GM21367 (cell line): ENCODE data around the gene TPRKB.
"Not testable (repeated sequence)": the region's sequence is repeated elsewhere in the genome, so short reads cannot be mapped to it uniquely, and the experiment has no call there.

Source experiments
- ATAC-seq: cut with Tn5 transposase; IDR thresholded peaks from one replicate; pipeline ENCODE4 v1.9.1; 2021; ENCODE audit not compliant: unreplicated experiment

Gene TPRKB

DNA sequence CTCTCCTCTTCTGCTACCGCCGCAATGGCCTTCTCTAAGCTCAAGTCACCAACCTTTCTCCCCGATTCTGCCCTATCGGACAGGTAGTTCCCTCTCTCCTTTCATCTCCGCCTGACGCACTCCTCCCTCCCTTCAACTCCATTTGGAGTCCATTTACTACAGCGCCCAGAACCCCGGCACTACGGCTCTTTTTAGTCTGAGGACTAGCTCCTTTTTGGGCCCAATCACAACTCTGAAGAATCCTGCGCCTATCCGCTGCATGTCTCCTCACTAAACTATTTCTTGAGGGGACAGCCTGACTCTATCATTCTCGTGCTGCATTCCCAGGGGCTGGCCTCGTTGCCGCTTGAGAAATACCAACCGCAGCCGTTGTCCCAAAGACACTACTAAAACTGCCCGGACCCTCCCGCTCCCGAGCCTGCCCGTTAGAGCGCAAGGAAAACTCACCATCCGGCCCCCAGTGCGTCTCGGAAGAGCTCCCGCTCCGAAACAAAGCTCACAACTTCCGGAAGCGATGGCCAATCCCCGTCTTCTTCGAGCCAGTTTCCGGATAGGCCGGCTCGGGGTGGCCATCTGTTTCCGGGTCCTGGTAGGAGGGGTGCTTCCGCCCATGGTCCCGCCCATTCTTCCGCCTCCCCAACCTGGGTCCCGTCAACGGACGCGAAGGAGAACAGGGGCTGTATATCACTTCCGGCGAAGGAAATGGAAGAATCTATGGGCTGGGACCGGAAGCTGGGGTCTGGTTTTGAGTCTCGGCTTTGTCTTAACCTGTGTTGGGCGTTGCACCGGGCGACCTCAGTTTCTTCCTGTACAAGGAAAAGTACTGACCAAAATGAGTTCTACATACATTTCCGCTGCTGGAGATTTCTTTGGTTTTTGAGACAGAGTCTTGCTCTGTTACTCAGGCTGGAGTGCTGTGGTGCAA lies at the start of gene TPRKB:
TPRKB (minus strand) TSS at position 491 of the 925 bp plus-strand sequence. CDS start 2,776 bp downstream, outside the sequence.
- peak; percentile 95 for ATAC-seq

DNA sequence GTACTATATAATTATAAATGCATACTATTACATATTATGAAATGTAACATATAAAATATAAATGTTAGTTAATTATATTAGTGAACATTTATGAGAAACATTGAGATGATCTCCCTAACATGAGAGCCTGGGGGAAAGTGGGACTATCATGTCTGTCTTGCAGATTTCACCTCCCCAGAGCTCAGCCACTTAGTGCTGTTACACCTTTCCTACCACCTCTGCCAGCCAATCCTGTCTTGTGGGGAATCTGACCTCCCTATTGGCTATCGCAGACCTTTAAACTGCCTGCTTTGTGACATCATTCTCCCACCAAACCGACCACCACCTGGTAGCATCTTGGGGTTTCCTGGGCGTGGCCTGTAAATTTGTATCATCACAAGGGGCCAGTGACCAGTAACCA lies 46.7 kb upstream of the TPRKB start, which contains the start of gene C2orf78:
C2orf78 (plus strand) TSS at position 301 of the 400 bp plus-strand sequence. CDS start 127 bp downstream, outside the sequence.
- ATAC-seq: not testable (repeated sequence)

DNA sequence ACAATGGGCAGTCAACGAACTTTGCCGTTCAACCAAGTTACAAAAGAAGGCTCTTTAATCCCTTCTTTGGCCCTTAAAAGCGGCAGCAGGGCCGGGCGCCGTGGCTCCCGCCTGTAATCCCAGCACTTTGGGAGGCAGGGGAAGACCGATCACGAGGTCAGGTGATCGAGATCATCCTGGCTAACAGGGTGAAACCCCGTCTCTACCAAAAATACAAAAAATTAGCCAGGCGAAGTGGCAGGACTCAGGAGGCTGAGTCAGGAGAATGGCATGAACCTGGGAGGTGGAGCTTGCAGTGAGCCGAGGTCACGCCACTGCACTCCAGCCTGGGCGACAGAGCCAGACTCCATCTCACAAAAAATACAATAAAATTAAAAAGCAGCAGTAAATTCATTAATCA lies 46.3 kb upstream of the TPRKB start:
- ATAC-seq: not testable (repeated sequence)

DNA sequence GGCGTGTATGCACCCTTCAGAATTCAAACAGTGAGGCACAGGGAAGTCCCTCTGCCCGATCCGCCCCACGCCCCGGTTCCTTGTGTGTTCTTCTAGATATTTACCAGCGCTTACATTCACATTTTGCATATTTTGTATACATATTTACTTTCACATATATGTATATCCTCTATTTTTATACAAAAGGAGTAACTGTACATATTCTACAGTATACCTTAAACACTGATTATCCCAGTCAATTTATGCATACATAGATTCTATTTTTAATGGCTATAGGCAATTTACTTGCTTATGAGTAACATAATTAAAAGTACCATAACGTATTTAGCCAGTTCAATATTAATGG lies 43.1 kb upstream of the TPRKB start:
- ATAC-seq: no peak

DNA sequence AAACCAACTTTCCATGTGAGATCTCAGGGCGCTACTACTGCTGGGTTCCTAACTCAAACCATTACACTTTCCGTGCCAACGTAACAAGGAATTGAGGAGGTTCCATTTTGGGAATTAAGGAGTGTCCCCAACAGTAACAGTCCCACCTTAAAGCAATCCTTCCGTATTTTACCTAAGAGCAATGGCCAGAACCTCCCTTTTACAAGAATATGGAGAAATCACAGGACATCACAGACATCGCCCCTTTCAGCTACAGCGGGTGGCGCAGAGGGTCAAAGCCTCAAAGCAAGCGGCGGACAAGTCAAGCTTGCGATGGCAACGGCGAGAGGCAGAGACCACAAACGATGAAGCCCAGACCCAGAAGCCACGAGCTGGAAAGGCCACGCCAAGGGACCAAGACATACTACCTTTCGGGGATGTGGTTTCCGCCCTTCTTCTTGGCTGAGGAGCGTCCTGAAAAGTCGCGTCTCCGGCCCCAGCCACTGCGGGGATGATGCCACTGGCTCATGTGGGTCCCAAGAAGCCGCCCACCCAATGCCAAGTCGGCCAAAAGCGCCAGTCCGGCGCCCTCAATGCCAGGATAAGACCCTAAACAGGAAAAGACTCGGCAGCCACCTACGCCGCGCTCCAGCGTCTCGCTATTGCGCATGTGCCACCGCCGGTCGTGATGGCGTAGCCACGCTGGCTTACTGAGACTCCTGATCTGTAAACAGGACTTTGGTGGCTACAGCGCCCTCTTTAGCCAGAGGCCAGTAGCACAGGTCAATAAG lies 42.5 kb upstream of the TPRKB start, which contains the start of gene DUSP11:
DUSP11 (minus strand) TSS at position 637 of the 770 bp plus-strand sequence; CDS start at position 508, 129 bp downstream.
- peak; percentile 97 for ATAC-seq

DNA sequence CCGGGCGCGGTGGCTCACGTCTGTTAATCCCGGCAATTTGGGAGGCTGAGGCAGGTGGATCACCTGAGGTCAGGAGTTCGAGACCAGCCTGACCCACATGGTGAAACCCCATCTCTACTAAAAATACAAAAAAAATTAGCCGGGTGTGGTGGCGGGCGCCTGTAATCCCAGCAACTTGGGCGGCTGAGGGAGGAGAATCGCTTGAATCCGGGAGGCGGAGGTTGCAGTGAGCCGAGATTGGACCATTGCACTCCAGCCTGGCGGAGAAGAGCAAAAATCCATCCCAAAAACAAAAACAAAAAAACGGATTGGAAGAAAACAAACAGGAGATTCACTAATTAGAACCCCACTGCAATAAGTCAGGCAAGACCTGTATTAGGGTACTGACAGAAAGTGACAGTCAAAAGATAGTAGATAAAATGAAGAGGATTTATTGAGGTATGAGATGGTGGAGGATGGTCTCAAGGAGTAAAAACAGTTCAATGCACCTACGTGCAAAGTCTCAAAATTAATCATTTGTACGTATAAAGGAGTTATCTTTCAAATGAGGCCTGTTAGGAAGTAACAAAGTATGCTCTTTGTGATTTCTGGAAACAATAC lies 41.8 kb upstream of the TPRKB start:
- not testable (repeated sequence) for ATAC-seq

DNA sequence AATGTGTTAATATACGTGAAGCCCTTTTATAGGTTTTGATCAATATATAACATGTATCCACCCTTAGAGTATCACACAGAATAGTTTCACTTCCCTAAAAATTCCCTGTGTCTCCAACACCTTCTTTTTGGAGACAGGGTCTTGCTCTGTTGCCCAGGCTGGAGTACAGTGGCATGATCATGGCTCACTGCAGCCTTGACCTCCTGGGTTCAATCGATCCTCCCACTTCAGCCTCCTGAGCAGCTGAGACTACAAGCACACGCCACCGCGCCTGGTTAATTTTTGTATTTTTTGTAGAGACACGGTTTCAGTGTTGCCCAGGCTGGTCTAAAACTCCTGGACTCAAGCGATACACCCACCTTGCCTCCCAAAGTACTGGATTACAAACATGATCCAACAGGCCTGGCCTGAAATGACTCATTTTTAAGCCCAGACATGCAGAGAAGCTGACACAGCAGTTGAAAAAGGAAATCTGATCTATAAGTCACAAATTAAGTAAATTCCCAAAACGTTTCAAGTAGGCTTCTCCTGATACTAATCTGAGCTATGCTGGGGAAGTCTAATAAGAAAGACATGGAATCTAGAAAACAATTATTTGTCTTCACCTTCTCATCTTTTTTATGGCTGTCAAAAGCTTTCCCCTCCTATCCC lies 39.8 kb upstream of the TPRKB start:
- ATAC-seq: no peak

DNA sequence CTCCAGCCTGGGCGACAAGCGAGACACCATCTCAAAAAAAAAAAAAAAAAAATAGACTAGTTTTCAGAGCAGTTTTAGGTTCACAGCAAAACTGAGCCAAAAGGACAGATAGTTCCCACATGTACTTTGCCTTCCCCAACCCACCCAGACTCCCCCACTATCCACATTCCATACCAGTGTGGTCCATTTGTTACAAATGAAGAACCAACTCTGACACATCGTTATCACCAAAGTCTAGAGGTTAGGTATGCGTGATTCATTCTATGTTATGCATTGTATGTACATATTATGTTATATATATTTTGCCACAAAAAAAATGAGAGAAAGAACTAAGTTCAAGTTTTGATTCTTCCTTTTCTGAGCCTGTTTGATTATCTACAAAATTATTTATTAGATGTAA lies 39.2 kb upstream of the TPRKB start:
- no peak for ATAC-seq

DNA sequence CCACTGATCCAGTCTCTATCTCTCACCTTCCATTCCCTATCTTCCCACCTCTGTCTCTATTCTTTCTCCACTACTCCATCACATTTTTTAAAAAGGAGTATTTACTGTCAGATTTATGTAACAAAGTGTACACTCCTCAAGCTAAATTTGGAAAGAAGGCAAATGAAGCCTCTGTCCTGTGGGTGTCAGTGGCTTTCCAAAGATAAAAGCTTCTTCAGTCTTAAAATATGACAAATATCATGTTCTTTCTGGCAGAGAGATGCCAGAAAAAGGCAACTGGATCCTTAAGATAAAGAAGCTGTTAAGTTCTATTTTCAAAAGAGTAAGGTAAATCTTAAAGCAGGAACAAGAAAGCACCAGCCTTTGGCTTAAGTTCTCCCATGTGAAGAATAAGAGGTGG lies 35.7 kb upstream of the TPRKB start:
- no peak for ATAC-seq

DNA sequence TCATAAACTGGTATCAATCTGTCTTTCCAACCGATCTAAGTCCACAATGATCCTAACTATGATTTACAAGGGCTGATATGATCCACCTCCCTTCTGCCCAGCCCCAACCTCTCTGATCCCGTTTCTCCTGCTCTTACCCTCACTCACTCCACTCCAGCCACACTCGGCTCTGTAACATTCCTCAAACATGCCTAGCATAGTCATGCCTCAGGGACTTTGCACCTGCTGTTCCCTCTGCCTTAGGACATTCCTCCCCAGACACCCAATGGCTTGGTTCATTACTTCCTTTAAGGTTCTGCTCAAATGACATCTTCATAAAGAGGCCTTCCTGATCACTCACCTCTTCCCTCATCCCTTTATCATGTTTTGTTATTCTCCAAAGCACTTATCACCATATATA lies 33.6 kb upstream of the TPRKB start:
- ATAC-seq: no peak

DNA sequence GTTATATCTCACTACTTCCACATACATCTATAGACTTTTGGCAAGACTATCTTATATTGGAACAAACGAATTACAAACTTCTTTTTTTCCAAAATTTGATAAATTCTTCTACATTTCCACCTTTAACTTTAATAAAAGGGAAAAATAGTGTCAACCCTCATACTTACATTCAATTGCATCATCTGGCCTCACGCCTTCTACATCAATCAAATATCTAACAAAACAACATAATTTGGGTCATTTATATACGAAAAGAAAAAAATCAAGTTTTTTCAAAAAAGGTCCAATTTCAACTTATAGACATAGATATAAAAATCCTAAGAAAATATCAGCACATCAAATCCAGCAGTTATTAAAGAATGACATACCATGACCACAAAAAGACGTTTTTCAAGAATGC lies 29.8 kb upstream of the TPRKB start:
- no peak for ATAC-seq

DNA sequence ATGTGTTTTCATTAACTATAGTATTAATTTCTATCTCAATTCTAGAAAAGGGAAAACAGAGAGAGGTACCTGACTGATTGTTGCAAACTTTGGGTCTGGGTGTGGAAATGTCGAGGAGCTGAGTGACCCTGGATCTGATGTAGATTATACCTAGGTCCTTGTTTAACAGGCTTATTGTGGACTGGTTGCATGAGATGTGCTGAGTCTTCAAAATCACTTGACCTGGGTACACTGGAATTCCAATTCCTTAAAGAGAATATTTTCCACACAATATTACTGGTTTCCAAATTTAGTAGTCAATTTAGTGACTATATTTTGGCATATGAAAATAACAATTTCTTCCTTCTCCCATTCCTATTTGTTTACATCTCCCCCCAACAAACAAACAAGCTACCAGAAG lies 29.2 kb upstream of the TPRKB start:
- no peak for ATAC-seq

DNA sequence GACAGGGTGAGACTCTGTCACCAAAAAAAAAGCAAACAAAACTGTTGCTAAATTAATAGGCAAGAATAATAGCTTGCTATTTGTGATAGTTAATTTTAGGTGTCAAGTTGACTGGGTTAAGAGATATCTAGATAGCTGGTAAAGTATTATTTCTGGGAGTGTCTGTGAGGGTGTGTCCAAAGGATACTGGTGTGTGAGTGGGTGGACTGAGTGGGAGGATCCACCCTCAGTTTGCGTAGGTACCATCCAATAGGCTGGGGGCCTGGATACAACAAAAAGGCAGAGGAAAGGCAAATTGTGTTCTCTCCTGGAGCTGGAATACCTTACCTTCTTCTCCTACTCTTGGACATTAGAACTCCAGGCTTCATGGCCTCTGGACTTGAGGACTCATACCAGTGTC lies 27.8 kb upstream of the TPRKB start:
- ATAC-seq: no peak

DNA sequence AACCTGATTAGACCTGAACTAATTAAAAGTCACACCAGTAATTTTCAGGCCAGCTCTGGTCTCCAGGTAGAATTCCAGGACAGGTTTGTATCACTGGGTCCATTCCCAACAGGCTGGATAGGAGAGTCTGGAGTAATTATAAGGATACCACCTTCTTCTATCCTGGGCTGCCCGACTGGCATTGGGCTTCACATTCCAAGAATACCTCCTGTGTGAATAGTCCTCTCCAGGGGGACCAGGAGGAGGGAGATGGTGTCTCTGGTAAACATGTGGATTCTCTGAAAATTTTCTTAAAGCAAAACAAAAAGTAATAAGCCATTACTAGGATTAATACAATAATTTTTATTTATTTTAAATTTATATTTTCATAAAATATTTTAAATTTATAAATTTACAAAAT lies 25.4 kb upstream of the TPRKB start:
- ATAC-seq: no peak

DNA sequence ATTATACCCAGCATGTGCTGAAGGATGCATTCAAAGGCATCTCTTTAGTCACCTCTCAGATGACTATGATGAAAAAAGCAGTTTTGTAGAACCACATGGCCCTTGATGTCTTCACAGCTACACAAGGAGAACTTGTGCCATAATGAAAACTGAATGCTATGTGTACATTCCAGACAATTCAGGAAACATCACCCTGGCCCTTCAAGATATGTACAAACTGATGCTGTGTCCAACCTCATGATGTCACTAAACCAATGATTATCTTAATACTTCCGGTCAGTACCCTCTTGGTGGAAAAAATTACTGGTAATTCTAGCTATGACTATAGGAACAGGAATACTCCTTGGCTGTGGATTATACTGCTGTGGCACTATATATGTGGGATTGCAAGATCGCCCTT lies 22.8 kb upstream of the TPRKB start:
- no peak for ATAC-seq

DNA sequence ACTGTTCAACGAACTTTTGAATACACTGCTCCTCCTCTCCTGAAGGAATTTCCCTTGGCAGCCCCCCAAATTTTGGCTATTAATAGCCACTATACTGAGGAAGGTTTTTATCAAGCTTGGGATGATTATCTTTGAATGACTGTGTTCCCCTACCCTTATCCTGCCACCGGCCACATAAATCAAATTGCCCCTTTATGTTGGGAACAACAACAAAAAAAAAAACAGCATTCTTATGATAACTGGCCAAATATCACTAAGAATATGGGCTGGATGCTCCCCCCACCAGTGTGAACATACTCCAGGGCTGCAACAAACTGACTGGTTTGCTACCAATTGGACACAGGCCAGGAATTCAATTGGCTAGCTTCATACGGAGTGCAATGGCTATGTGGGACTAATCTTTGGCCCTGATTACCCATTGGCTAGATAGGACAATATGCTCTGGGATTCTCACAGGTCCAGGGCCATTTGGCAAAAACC lies 22.2 kb upstream of the TPRKB start:
- ATAC-seq: no peak

DNA sequence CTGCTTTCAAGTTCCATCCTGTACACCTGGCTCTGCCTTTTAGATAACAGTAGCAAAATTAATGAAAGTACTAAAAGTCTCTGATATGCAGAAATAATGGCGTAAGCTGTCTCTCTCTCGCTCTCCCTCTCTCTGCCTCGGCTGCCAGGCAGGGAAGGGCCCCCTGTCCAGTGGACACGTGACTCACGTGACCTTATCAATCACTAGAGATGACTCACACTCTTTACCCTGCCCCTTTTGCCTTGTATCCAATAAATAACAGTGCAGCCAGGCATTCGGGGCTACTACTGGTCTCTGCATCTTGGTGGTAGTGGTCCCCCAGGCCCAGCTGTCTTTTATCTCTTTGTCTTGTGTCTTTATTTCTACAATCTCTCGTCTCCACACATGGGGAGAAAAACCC lies 17.2 kb upstream of the TPRKB start:
- ATAC-seq: not testable (repeated sequence)

DNA sequence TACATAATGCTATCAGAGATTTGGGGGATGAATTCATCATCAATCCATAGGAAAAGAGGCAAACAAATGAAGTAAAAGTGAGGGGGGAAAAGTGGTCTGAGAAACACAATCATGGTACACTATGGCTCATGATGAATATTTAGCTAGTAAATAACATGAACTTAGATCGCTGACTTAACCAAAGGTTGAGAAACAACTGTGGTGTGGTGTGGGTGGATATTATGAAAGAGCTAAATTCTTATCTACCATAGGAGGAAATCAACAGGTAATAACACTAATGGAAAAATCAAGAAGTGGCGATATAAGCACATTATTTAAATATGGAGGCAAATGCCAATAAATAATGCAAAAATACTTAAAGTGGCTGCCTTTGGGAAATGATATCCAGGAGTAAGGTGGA lies 12.2 kb upstream of the TPRKB start:
- ATAC-seq: no peak

DNA sequence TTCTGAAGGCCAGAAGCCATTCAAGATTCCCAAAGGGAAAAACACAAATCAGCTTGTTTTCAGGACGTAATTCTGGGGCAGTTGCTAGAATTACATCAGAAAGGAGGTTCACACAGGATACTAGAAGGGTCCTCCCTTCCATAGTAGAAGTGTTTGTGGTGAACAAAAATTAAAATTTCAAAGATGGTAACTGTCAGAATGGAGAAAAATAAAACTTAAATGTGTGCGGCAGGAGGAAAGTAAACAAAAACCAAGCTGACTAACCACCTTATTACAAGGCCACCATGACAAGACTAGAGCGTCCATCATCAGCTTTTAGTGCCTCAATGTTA lies 9.7 kb upstream of the TPRKB start:
- no peak for ATAC-seq

DNA sequence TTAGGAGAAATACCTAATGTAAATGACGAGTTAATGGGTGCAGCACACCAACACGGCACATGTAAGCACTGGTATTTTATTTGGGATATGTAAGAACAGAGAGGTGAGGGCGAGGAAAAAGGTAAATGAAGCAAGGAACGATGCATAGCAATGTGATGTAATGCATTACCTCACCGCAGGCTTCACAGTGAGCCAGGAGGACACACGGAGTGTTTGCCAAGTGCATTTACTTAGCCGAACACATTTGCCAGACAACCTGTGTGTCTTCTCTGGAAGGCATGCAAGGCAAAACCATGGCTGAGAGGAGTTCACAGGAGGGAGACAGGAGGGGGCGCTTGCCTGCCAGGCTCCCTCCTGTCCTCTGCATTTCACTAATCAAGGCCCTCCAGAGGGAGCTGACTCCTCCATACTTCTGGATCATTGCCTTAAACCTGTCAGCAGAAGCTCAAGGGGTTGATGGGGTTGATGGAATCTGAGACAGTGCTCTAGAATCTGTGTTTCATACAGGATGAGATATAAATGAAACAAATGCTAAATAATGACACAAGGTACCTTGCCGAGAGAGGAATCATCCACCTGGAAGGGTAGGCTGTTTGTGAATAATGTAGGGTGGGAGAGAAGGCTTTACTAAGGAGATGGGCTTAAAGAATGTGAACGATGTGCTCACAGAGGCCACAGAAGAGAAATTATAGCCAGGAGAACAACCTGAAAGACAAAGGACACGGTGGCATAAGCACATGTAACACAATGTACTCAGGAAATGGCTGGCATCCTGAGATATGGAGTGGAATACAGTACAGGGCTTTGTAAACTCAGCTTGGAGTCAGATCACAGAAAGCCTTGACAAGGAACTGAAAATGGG lies 9.1 kb upstream of the TPRKB start:
- no peak for ATAC-seq
